Esophagus muscularis mucosa (tissue), 4 donors: ENCODE results near the gene OR5C1.

Experiments
- CTCF ChIP-seq, 3 experiments: fragments of 200-600 bp in 2 of 3; fragments of 450-650 bp in 1 of 3; sonication (generic) in 2 of 3; IDR thresholded peaks; one replicate each; pipeline ENCODE4 v1.5.1; 2017 to 2019; ENCODE audit warnings: antibody characterized with exemption in 3 of 3, mild to moderate bottlenecking in 2 of 3, moderate library complexity in 1 of 3
- EP300 ChIP-seq: sonication (generic); formaldehyde crosslinking; IDR thresholded peaks from one replicate; pipeline ENCODE4 v1.6.1; 2017; ENCODE audit warnings: antibody characterized with exemption
- POLR2A ChIP-seq: fragments of 450-650 bp; IDR thresholded peaks from one replicate; pipeline ENCODE4 v1.6.1; 2017; ENCODE audit warnings: antibody characterized with exemption, moderate library complexity, mild to moderate bottlenecking, low read depth
- POLR2AphosphoS5 ChIP-seq, 2 donors: sonication (generic); formaldehyde crosslinking; IDR thresholded peaks; one replicate each; pipeline ENCODE4 v1.6.1; 2017; ENCODE audit warnings: antibody characterized with exemption in 2 of 2

DNA sequence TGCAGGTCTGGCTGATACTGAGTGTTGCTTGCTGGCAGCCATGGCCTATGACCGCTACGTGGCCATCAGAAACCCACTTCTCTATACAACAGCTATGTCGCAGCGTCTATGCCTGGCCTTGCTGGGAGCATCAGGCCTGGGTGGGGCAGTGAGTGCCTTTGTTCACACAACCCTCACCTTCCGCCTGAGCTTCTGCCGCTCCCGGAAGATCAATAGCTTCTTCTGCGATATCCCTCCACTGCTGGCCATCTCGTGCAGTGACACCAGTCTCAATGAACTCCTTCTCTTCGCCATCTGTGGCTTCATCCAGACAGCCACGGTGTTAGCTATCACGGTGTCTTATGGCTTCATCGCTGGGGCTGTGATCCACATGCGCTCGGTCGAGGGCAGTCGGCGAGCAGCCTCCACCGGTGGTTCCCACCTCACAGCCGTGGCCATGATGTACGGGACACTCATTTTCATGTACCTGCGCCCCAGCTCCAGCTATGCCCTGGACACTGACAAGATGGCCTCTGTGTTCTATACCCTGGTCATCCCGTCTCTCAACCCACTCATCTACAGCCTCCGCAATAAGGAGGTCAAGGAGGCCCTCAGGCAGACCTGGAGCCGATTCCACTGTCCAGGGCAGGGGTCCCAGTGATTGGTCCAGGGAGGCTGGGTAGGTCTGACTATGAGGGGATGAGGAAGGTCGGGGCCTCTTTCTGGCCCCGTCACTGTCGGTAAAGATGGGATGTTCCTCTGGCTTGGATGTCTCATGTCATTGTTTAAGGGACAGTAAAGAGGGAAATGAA is 718 bp downstream of the OR5C1 start:
- TF ChIP-seq CTCF (IDR thresholded peaks at IDR 0.05) = no peak
- no peak for TF ChIP-seq EP300
- TF ChIP-seq POLR2A = no peak
- TF ChIP-seq POLR2AphosphoS5 (IDR thresholded peaks at IDR 0.05) = no peak
